NCI-H524 (cell line): ENCODE data around the gene ABLIM1.

Source experiments
- DNase-seq, 2 experiments: peaks; one replicate each; lab custom pipeline; 2025; lab: John Stamatoyannopoulos, UW

Gene ABLIM1

DNA sequence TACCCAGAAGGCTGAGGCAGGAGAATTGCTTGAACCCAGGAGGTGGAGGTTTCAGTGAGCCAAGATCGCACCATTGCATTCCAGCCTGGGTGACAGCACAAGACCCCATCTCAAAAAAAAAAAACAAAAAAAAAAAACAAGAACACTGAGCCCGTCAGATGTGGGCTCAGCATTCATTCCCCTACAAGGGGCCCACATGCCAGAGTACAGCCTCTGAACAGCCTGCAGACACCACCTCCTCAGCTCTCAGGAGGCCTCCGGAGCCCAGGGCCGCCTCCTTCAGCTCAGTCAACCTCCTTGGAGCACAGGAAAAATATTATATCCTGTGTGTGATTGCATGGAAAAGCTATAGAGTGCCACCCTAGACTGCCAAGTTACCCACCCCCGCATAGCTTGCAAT is 112.3 kb downstream of the ABLIM1 start:
- no peak for DNase-seq

DNA sequence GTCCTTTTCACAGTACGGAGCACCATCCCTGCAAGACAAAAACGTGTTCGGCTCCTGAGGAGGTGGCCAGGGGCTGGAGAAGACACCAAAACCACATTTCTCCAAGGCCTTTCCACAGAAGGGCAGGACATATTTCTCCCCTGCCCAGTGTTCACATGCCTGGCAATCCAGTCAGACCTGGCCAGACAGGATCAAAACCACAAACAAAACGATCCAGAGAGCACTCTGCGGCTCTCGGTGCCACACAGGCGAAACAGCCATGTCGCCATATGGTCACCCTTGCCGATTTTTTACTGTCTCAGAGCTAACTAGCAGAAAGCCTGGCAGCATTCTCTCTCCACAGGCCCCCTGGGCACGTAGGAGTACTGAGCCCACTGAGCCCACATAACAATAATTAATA is 113.0 kb downstream of the ABLIM1 start:
- no peak for DNase-seq

DNA sequence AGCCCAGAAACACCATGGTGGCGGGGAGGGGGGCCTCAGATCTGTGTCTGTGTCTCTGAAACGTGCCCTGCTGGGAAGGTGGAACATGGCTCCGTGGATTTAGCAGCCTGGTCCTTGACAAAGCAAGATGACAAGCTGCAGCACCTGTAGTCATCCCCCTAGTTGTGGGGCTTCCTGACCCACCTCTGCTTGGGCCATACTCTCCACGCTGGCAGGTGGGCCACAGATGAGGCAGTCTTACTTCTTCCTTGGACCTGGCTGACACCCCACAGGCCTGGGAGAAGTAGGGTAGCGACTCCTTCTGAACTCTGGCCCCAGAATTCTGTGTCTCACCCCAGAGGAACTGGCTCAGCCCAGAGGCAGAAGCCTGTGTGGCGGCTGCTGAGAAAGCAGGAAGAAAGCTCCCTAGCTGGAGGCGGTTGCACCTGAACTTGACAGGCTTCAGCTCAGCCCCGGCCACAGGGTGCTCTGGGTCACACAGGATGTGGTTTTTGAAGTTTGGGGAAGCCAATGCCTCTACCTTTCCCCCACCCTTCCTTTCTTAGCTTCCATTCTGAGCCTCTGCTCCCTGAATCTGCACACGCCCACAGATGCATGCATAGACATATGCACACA is 113.9 kb downstream of the ABLIM1 start:
- no peak for DNase-seq

DNA sequence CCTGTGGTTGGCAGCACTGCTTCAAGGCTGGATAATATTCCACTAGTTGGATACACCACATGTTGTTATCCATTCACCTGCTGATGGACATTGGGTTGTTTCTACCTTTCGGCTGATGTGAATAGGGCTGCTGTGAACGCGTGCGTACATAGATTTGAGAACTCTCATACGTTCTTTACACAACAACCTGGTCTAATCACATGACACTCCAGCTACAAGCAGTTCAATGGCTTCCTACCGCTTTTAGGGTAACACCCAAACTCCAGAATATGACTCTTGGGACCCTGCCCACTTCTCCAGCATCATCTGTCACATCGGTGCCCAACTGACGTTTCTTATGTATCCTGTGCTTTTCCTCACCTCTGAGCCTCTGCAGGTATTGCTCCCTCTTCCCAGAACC is 114.6 kb downstream of the ABLIM1 start:
- no peak for DNase-seq

DNA sequence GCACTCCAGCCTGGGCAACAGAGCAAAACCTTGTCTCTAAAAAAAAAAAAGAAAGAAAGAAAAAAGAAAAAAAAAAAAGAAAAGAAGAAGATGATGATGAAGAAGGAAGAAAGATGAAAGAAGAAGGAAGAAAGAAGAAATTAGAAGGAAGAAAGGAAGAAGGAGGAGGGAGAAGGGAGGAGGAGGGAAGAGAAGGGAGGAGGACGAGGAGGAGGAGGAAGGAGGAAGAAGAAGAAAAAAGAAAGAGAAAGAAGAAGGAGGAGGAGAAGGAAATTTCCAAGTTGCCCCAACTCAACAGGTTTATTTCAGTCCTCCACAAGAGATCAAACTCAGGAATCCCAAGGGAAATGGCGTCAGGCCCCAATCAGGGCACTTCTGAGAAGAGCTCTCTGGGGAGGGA is 115.7 kb downstream of the ABLIM1 start:
- DNase-seq, result no peak

- no peak for DNase-seq
Observed at GRCh38 chr10:114541797-114542160, 116.3 kb downstream of the ABLIM1 start.

DNA sequence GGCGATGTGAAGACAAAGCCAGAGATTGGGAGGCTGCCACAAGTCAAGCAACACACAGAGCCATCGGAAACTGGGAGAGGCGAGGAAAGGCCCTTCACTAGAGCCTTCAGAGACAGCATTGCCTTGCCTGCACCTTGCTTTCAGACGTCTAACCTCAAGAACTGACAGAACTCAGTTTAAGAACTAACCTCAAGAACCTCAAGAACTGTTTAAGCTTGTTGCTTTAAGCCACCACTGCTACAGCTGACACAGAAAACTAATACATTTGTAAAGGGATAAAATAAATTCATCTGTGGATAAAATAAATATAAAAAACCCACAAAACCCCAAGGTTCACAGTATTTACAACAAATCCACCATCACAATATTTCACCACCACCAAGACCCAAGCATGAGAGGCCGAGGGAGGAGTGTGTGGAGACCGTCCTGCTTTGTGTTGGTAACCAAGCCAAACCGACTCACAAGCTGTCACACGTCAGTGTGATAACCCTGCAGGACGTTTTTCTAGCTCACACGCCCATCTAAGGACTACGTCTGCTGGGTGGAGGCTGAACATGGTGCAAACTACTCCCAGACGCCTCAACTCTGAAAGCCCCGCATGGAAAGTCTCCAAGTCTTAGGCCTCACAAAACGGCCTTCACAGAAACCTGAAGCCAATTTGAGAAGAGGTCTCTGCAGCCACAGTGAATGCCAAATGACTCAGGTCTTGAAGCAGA is 116.8 kb downstream of the ABLIM1 start:
- DNase-seq, result no peak

GRCh38 chr10:114540236-114540635 is 117.8 kb downstream of the ABLIM1 start:
- no peak for DNase-seq

- no peak for DNase-seq
Observed at GRCh38 chr10:114539623-114540022, 118.5 kb downstream of the ABLIM1 start.

DNA sequence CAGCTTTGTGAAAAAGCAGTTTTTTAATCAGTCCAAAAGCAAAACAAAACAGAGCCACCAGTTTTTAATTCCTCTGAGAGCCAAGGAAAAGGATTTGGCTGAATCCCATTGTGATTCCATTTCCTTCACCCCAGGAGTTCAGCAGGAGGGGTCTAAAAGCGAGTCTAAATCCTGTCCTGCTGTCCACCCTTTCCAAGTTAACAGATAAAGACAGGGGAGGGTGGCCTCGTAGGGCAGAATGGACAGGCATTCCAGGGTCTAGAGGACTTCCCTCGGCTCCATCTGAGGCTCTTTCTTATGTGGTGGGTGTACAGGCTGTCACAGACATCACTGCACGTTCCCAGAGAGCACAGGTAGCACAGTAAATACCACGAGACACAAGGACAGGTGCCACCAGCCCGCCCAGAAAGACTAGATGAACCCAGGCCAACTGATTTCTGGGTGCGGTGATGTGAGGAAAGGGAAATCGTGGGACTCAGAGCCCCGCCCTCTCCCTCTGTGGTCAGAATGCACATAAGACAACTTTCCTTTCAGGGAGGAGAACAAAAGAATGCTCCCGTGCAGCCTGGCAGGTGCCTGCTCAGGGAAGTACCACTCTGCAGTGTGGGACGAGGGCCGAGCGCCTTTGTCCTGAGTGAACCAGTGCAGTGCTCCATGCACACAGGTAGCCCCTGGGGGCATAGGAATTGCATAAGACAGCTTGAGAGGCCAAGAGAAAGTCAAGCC is 119.7 kb downstream of the ABLIM1 start:
- no peak for DNase-seq

DNA sequence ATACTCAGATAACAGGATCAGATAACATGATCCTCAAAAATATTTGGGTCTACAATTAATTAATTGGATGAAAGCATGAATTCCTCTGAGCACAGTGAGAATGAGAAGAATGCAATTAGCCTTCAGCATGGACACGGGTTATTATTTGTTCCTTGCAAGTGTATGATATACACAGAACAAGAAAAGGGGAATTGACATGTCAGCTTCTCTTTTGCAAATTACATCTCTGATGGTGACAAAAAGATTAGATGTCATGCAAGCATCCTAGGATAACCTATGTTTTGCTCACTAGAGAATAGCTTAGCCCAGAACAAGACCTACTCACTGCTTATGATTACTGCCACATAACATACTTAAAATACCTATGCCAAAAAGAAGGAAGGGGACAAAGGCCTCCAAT is 120.3 kb downstream of the ABLIM1 start:
- DNase-seq, result no peak

GRCh38 chr10:114534571-114534981 is 123.5 kb downstream of the ABLIM1 start:
- DNase-seq, result no peak

- no peak for DNase-seq
Observed at GRCh38 chr10:114532226-114532625, 125.8 kb downstream of the ABLIM1 start.

DNA sequence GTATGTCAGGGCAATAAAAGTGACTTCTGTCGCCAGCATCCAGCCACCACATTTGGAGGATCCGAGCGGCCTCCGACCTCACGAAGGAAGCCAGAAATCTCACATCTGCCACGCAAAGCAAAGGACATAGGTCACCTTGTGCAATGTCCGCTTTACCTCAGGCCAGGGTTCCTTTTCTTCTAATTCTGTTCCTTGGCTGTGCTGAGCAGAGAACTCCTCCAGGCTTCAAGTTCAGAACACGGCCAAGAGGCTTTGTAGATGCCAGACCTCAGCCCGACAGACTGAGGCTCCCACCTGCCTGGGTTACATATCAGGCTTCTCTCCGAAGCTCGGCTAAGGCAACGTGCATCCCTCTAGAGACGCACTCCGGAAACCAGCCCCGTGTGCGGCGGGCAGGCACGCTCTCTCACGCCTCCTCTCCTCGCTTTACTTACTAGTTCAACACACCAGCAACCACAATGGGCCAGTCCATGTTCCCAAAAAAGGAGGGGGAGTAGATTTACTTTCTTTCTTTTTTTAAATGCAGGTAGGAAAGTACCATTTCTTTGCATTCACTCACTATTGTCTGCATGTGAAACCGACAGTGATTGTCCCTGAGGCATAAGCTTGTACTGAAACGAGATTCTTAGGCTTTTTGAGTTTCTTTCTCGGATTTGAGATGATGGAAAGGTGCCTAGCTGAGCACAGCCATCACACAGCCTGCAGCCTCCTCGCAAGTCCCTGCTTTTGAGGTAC is 131.4 kb downstream of the ABLIM1 start:
- peak; percentile 62 to 72 for DNase-seq

DNA sequence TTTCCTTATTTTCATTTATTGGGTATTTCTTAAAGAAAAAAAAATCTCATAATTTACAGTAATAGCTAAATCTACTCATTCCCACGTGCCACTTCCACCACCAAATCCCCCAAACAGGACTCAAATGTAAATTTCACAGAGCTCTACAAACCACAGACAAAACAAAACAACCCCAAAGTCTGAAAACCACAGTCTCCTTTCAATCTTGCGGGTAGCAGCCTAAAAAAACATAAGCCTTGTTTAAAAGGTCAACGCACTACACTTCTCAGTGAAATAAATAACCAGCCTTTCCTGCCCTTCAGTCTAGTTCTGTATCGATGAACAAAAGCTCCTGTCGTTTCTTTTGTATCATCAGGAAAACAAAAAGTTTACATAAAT is 132.0 kb downstream of the ABLIM1 start:
- no peak for DNase-seq

DNA sequence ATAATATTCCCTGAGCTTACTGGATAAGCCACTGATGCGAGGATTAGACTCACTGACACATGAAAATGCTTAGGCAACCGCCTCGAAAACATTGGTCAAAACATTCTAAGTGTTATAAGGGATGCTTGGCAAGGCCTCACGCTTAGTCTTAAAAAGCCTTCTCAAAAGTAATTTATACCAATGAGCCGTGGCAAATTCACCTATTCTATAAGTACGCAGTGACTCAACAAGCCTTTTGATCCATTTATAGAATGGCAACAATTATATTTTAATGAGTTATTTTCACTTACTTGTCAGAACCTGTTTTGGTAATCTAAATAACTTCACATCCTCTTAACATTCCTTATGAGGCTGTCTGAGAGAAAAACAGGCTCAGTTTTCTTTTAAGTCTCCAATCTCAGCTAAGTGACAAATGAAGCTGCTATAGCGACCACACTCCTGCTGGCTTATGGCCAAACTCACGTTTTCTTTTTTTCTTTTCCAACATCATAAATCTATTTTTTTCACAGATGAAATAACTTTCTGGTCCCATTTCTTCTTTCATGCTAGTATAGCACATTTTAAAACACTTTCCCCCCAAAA is 132.6 kb downstream of the ABLIM1 start:
- no peak for DNase-seq

DNA sequence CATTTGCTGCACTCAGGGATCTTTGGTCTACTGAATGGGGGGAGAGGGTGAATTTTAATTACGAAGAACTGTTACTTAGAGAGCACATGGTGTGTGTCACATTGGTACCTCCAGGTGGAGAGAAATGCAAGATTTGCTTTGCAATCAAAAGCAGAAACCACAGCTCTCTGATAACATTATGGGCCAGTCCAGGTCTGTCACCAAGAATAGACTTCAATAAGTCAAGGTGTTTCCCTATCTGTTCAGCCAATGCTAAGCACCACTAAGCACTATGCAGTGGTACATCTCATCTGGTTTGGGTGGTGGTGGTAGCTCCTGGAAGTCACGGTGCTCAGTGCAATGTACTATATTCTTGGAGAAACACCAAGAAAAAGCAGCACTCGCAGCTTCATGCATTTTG is 134.2 kb downstream of the ABLIM1 start:
- DNase-seq, result no peak

- no peak for DNase-seq
Observed at GRCh38 chr10:114521255-114521654, 136.8 kb downstream of the ABLIM1 start.

DNA sequence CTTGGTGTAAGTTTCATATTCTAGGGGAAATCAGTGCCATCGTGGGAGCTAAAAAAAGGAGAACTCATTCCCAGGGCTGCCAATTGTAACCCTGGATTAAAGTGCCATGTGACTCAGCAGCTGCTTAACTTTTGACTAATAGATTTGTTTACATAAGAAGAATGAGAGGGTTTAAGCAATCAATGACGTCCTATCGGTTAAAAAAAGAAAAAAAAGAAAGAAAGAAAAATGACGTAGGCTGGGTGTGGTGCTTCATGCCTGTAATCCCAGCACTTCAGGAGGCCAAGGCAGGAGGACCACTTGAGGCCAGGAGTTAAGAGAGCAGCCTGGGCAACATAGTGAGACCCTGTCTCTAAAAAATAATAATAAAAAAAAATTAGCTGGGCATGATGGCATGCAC is 137.6 kb downstream of the ABLIM1 start:
- DNase-seq, result peak in 1 of 2 experiments; percentile 2

- DNase-seq, result no peak
Observed at GRCh38 chr10:114519756-114520293, 138.2 kb downstream of the ABLIM1 start.

DNA sequence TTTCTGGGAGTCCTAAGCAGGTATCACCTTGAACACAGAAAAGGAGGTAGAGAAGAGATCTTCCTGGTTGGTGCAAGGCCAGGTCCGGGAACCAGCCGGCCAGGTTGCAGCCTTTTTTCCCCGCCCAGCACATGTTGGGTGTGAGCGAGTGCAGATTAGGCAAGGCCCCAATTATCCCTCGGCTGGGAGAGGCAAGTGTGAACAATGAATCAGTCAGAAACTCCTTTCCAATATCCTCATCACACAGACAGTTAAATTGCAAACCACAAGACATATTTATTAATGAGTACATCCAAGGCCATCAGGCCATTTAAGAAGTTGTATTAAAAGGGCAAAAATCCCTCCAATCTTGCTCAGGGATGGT is 138.8 kb downstream of the ABLIM1 start:
- DNase-seq, result no peak
